ENCODE measurements around the gene ONECUT3.

ONECUT3 gene

DNA sequence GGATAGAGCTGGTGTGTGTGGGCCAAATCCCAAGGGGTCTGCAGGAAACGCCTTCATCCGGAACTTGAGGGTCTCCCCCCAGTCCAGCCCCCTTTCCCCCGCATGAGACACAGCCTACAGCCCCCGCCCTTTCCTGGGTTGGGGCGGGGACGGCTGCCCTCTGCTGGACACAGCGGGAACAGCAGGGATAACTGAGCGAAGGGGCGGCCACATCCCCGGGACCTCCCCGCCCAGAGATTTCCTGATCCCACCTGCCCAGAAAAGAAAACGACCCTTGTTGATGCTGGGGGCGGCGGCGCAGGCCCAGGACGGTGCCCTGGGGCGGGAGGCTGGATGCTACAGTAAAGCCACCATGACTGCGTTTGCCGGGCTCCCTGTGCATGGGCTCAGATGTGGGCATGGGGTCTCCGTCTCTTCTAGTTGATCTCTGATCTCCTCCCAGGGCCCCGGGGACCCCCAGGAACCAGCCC, 14.2 kb downstream of the ONECUT3 start:
- in situ Hi-C loops (cut with MboI; ENCODE audit: low sequenced_read_pairs): loop anchor here (5.0 kb wide), 1 partner anchor 85 kb away; no protein-coding TSS in a partner anchor

DNA sequence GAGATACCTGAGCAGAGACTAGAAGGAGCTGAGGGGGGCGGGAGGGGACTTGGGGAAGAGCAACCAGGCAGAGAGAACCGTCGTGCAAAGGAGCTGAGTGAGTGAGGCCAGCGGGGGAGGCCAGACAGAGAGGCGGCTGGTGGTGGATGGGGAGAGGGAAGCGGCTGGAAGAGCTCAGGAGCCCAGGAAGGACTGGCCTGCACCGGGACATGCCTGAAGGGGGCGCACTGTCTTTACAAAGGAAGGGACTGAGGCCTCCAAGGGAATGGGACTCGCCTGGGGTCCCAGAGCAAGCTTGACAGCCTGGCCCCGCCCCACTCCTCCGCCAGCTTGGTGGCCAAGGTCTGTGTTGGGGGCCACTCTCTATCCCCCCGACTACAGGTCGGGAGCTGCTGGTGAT, 14.9 kb downstream of the ONECUT3 start:
- in situ Hi-C loops (cut with MboI; ENCODE audit: low sequenced_read_pairs): loop anchor here (5.0 kb wide), 1 partner anchor 86 kb away; no protein-coding TSS in a partner anchor

DNA sequence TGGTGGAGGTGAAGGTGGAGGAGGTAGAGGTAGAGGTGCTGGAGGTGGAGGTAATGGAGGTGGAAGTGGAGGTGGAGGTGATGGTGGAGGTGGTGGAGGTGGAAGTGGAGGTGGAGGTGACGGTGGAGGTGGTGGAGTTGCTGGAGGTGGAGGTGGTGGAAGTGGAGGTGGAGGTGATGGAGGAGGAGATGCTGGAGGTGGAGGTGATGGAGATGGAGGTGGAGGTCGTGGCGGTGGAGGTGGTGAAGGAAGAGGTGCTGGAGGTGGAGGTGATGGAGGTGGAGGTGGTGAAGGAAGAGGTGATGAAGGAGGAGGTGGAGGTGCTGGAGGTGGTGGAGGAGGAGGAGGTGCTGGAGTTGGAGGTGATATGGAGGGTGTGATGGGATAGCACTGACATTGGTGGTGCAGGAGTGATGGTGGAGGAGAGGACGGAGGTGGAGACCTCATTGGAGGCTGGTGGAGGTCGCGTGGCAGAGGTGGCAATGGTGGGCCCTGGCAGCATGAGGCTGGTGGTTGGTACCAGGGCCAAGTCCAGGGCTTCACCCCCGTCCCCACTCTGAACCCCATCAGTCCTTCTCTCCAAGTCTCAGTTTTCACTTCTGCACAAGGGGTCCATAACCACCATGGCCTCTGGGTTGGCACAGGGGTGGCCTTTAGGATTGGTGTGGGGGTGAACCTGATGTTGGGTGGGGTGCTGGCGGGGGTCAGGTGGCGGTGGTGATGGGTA, 15.8 kb downstream of the ONECUT3 start:
- in situ Hi-C loops (cut with MboI; ENCODE audit: low sequenced_read_pairs): loop anchor here (5.0 kb wide), 1 partner anchor 87 kb away; no protein-coding TSS in a partner anchor

DNA sequence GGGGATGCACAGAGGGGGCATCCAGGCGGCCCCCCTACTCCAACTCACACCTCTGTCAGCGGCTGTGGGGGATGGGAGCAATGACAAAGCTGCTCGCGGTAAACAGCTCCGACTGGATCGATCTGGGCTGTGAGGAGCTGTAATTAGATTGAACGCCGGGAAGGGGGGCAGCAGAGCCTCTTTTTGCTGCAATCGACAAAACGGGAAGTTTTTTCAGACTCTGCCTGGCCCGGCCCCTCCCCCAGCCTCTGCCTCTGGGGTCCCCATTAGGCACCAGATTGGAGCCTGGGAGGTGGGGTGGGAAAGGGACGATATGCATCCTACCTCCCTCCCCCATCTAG, 16.3 kb downstream of the ONECUT3 start:
- in situ Hi-C loops (cut with MboI; ENCODE audit: low sequenced_read_pairs): loop anchor here (5.0 kb wide), 1 partner anchor 87 kb away; no protein-coding TSS in a partner anchor

DNA sequence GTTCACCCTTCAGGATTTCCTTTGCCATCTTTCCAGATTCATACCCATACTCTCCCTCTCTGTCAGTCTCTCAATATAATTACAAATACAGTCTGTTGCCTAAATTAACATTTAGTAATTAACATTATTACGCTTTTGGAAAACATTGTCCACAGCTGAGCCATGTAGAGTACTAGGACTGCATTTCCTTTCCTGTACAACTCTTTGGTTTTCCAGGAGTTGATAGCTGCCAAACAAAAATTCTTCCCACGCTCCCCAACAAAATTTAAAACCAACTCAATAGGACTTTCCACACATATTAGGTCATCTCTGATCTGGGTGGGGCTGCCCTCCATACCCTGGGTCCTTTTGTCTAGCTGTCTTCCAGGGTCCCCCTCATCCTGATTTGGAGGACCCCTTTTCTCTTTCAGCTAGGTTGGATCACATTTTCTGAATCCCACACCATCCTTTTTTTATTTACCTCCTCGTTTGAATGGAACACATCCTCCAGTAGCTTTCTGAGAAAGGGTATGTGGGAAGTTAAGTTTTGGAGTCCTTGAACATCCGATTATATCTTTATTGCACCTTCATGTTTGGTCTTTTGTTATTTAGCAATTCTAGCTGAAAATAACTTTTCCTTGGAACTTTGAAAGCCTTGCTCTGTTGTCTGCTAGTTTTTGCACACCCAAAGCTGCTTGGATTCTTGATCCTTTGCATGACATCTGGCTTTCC, 17.7 kb downstream of the ONECUT3 start:
- in situ Hi-C loops (cut with MboI; ENCODE audit: low sequenced_read_pairs): no loop called here

DNA sequence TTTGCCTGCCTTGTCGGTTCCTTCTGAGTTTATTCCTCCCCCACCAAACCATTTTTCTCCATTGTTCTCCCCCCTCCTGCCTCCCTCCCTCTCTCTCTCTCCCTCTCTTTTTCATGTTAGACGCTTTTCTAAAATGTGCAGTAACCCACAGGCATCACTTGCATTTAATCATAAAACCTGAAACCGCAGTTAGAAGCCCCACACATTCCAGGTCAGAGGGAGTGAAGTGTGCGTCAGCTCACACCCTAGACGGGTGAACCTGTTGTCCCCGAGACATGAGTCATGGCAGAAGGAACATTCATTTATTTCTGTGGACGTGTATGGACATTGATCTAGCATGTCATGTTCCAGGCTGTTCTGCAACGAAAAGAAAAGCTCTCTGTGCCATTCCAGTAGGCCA, 19.9 kb downstream of the ONECUT3 start:
- in situ Hi-C loops (cut with MboI; ENCODE audit: low sequenced_read_pairs): no loop called here

DNA sequence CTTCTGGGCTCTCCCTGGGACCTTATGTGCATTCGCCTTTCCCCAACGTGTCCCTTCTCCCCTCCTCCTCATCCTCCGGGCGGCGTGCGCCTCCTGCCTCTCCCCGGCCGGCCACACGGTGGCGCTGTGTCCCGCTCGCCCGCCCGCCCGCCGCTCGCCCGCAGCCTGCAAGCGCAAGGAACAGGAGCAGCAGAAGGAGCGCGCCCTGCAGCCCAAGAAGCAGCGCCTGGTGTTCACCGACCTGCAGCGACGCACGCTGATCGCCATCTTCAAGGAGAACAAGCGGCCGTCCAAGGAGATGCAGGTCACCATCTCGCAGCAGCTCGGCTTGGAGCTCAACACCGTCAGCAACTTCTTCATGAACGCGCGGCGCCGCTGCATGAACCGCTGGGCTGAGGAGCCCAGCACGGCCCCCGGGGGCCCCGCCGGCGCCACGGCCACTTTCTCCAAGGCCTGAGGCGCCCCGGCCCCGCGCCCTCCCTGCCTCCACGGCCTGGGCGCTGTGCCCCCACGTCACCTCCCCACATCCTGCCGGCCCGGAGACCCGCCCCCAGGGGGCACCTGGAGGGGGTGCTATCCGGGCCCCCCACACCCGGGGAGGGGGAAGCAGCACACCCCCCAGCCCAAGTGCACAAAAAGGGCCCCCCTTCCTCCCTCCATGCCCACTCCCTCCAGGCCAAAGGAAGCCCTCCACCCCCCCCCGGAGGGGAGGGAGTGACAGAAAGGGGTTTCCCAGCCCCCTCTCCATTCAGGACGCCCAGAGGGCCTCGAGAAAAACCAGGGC, 21.9 kb downstream of the ONECUT3 start:
- in situ Hi-C loops (cut with MboI; ENCODE audit: low sequenced_read_pairs): no loop called here

DNA sequence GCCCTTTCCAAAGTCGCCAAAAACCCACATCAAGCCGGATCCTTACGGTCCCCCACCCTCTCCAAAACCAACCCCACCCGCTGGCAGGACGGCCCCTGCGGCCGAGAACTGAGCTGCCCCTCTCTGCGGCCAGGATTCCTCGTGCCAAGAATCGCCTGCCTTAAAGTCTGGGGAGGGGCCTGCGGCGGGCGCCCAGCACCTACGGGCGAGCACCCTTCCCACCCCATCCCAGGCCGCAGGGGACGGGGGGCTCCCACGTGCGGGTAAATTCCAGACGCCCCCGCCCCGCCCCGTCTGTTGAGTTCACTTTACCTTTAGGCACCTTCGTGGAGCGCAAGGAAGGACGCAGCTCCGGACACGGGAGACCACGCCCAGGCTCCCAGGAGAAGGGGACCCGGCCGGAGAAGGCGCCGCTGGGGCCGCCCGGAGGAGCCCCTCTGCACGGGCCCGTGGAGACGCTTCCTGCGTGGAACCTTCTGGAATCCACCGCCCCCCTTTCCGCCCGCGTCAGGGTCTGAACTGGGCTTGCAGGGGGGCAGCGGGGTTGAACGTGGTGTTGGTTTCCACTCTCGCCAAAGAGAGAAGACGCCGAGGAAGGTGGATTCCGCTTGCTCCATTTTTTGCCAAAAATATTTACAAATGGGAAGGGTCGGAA, 22.8 kb downstream of the ONECUT3 start:
- in situ Hi-C loops (cut with MboI; ENCODE audit: low sequenced_read_pairs): no loop called here

DNA sequence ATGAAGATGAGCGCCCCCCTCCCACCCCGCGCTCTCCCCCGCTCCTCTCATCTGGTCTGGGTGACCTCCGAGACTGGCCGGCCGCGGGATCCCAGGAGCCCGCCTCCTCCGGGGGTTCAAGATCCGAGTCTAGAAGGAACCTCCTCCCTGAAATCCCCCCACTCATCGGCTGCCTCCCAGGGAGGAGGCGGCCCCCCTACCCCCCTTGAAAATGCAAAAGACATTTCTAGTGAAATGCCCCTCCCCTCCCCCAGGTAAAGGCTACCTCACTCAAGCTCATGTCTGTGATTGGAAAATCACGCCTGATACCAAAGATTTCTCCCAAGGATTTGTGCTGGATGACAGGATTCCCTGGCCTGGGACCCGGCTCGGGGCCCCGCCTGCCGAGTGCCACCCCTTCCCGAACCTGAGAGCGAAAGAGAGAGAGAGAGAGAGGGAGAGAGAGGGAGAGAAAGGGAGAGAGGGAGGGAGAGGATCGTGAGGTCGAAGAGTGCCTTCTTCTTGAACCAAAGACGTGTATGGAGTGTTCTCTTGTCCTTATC, 23.4 kb downstream of the ONECUT3 start:
- in situ Hi-C loops (cut with MboI; ENCODE audit: low sequenced_read_pairs): no loop called here

DNA sequence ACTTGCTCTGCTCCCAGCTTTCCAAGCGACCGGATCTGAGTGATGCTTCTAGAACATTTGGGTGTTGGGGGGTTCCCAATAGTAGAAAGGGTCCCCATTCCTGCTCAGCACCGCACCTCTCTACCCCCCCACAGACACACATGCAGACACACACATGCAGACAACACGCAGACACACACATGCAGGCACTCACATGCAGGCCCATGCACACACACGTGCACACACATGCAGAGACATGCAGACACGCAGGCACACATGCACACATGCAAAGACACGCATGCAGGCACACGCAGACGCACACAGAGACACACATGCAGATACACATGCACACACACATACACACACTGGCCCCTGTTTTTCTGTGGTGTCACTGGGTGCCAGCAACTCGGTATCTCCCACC, 23.8 kb downstream of the ONECUT3 start:
- in situ Hi-C loops (cut with MboI; ENCODE audit: low sequenced_read_pairs): no loop called here

DNA sequence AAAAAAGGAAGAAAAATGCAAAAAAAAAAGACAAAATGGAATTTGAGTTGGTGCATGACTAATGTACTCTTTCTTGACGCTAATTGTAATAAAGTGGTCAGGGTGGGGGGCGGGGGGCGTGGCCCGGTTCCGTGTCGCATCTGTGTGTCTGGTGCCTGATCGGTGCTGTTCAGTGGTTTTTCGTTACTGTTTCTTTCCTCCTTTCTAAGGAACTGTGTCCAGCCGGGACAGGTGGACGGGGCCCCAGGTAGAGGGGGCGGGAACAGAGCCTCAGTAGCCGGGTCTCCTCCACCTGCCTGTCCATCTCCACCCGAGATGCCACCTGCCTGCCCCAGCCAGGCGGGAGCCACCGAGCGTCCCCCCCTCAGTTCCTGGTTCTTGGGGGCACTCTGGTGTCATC, 26.3 kb downstream of the ONECUT3 start:
- in situ Hi-C loops (cut with MboI; ENCODE audit: low sequenced_read_pairs): no loop called here

DNA sequence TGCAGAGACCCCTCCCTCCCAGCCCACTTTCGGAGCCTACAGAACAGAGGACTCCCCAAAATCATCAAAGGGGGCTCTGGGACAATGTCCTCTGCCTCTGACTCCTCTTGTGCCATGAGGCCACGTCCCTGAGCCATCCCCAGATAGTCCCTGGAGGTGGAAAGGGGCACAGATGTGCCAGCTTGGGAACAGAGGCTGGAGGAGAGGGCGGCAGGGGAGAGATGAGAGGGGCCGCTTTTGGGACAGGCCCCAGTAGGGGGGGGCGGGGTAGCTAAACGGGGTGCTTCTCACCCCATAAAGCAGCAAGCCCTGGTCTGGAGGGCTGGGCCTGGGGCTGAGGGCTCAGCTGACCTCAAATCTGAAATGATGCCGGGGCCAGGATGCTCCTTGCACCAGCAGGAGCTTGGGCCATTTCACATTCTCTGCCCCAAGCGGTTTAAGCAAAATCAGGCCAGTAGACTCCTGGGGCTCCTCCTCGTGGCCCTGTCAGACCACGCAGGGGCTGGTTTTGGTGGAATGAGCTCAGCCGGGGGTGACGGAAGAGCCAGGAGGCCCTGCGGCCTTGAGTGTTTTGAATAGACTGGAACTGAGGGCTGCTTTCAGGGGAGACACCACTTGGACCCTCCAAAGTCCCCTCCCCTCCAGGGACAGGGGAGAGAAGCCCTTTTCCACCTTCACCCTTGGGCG, 27.1 kb downstream of the ONECUT3 start:
- in situ Hi-C loops (cut with MboI; ENCODE audit: low sequenced_read_pairs): no loop called here

DNA sequence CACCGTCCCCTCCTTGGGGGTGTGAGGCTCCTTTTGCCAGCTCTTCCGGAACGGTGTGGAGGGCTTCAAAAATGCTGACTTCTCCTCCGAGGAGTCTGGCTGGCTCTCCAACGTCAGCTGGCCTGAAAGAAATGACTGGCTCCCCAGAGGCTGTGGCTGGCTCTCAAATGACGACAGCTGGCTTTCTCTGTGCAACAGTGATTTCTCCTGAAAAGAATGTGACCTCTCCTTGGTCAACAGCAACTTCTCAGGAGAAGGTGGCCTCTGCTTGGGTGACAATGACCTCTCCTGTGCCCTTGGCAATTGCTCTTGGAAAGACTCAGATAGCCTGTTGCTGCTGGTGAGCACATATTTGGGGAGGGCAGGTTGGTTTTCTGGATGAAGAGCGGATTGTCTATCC, 29.2 kb downstream of the ONECUT3 start:
- in situ Hi-C loops (cut with MboI; ENCODE audit: low sequenced_read_pairs): no loop called here

DNA sequence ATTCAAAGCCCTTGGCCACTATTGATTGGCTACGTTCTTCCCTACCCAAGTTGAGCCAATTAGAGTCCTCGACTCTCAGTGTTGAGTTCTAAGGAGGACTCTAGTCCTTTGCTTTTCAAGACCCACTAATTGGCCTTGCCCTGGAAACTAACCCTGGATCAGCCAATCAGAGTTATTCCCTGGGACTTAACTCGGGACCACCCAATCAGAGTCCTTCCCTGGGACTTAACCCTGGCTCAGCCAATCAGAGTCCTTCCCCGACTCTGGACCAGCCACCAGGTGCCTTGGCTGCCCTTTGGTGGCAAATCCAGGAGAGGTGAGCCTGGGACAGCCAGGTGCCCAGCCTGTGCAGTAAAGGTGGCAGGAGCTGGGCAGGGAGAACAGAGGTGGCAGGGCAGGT, 30.0 kb downstream of the ONECUT3 start:
- in situ Hi-C loops (cut with MboI; ENCODE audit: low sequenced_read_pairs): no loop called here

DNA sequence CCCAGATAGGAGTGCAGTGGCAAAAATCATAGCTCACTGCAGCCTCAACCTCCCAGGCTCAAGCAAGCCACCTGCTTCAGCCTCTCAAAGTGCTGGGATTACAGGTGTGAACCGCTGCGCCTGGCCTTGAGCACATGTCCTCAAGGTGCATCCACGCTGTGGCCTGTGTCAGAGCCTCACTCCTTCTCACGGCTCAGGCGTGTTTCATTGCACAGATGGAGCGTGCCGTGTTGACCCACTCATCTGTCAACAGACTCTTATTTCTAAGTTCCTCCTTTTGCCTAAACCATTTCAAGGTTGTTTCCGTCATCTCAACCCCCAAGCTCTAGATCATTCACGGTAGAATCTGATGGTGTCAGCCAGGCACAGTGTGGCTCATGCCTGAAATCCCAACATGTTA, 30.6 kb downstream of the ONECUT3 start:
- in situ Hi-C loops (cut with MboI; ENCODE audit: low sequenced_read_pairs): no loop called here

DNA sequence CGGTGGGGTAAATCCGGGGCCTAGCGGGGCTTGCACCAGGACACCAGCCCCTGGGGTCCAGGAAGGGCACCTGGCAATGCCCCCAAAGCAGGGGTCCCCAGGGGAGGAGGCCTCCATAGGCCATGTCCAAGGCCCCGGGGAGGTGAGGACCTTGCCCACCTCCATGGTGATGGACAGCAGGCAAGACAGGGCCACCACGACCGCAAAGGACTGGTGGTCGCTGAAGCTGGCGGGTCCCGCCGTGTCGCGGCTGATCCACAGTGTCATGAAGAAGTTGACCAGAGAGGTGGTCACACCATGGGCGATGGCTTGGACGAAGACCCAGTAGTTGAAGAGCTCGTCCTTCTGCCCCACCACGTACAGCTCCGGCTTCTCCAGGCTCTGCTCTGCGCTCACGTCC, 32.0 kb downstream of the ONECUT3 start:
- in situ Hi-C loops (cut with MboI; ENCODE audit: low sequenced_read_pairs): no loop called here

DNA sequence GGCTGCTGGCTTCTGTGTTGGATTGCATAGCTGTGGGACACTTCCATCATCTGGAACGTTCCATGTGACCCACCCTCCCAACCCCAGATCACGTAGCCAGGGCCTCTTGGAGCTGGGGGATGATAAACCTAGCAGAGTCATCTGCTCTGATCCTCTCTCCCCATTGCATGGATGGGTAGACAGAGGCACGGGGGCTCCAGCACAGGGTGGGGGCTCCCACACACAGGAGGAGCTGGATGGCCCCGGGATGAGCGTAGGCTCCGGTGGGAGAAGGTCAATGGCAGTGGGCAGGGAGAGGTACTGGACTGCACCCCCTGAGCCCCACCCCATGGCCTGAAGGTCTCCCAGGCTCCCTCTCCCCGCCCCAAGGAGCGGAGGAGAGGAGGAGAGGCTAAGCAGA, 33.4 kb downstream of the ONECUT3 start:
- in situ Hi-C loops (cut with MboI; ENCODE audit: low sequenced_read_pairs): no loop called here

DNA sequence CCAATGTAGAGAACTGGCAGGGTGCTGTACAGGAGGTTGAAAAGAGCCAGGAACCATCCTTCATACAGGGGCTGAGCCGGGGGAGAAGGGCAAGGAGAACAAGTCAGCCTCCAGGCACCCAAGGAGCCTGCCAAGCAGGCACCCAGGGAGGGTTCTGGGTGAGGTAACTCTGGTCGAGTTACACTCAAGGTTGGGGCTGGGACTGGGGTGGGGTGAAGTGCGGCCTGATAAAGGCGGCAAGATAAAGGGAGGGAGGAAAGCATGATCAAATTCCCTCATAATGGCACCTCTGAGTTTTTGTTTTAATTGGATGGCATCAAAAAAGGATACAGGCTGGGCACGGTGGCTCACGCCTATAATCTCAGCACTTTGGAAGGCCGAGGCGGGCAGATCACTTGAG, 33.8 kb downstream of the ONECUT3 start:
- in situ Hi-C loops (cut with MboI; ENCODE audit: low sequenced_read_pairs): no loop called here

DNA sequence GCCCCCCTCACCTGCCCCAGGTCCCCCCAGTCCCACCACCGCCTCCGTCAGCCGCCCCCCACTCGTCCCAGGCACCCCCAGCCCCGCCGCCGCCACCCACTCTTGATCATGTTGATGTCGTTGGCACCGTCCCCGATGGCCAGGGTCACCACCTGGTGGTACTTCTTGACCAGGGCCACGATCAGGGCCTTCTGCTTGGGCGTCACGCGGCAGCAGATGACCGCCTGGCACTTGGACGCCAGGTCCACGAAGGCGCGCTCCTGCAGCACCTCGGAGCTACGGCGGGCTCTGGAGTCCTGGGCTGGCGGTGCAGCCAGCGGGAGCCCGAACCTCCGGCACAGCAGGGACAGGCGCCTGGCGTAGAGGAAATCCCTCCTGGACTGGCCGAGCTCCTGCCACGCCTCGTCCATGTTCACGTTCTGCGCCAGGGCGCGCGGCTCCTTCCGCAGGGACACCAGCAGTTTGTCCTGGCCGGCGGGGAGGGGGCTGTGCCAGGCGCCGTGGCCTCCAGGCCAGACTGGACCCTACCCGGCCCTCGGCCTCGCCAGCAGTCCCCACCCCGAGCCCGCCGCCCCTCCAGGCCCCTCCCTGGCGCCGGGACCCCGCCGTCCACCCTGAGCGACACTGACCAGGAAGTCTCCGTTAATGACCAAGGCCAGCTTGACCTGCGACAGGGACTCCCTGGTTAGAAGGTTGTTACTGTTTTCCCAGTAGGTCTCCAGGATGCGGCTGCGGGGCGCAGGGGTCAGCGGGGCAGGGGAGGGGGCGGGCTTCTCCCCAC, 36.1 kb downstream of the ONECUT3 start:
- in situ Hi-C loops (cut with MboI; ENCODE audit: low sequenced_read_pairs): loop anchor here (10.0 kb wide), 1 partner anchor 115 kb away; no protein-coding TSS in a partner anchor

Measured in HL-60/S4 (cell line).